ENCODE data around the gene VGLL1. TPM values are rescaled to one million over a fixed set of nuclear protein-coding genes. Genes with fewer than 3 reads are reported as not detected.

VGLL1 gene

GRCh38 chrX:136600059-136600458, 68.0 kb downstream of the VGLL1 start:
- H3K27ac ChIP-seq (replicated peaks), result no peak overlapping the region
- DNase-seq (ENCODE audit: low read depth in 1 of 2, low spot score in 1 of 2), result no peak

More at GRCh38 chrX:136600059-136600458, 68.0 kb downstream of the VGLL1 start:
- no peak overlapping the region for H3K4me3 ChIP-seq (replicated peaks; ENCODE audit: insufficient read depth, low read length)
- no peaks in the 10 kb centered on the region for H3K27me3 ChIP-seq (ENCODE audit: insufficient read depth, poor library complexity, severe bottlenecking)
- no peak for TF ChIP-seq SPI1 (IDR thresholded peaks at IDR 0.05; ENCODE audit: borderline replicate concordance, low read depth)
- TF ChIP-seq REST (IDR thresholded peaks at IDR 0.05; ENCODE audit: insufficient replicate concordance, low read depth), result no peak
- TF ChIP-seq POLR2AphosphoS5 (IDR thresholded peaks at IDR 0.05; ENCODE audit: low read depth), result no peak
- no peak for TF ChIP-seq GABPA (IDR thresholded peaks at IDR 0.05; ENCODE audit: low read depth)
- TF ChIP-seq CTCF (IDR thresholded peaks at IDR 0.05; ENCODE audit: insufficient read depth, low read length), result no peak

Small RNAs within 50 kb of the gene (microRNA-seq; reads per million reads assigned to microRNA genes)
- not detected for gene MIR934
